ENCODE results near the gene DEGS2. TPM values are rescaled to one million over a fixed set of nuclear protein-coding genes. Genes with fewer than 3 reads are reported as not detected.
A peak's percentile ranks its signal among the peaks of the same experiment; 100 is the strongest.

Gene DEGS2
- total and polyA plus RNA-seq, 2 experiments from 2014 or later: 0.63 to 2.2 TPM

DNA sequence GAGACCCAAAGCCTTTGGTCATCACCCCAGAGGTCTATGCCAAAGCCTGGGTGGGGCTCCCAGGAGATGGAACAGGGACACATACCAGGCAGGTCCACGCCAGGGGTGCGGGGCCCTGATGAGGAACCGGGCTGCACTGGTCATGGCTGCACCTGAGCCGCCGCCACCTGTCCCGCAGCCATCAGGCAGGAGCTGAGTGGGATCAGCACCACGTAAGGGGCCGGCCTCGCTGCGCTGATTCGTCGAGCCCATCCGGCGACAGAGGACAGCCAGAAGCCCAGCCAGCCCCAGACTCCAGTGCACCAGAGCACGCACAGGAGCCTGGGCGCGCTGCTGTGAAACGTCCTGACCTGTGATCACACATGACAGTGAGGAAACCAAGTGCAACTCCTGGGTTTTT lies 15.9 kb downstream of the DEGS2 start:
- no peak overlapping the region for H3K27ac ChIP-seq (ENCODE audit: low read depth)
- Mint-ChIP-seq H3K27me3 (ENCODE audit: insufficient read depth, low read depth, poor library complexity) (peaks cover 15% of the 10 kb centered on the region), H3K4me3 (no peak overlapping the region), H3K9me3 (no peaks in the 10 kb centered on the region), H3K36me3 (ENCODE audit: low read depth) (no peaks in the 10 kb centered on the region; the same call in 2 of the 3 replicates), H3K27ac (no peak overlapping the region), H3K4me1 (peaks cover 14% of the 10 kb centered on the region)
- H3K27me3 ChIP-seq (ENCODE audit: insufficient read depth): no peaks in the 10 kb centered on the region
- no peaks in the 10 kb centered on the region for H3K9me2 ChIP-seq (ENCODE audit: insufficient read depth)
- no peak overlapping the region for H2AFZ ChIP-seq
- no peak for ATAC-seq
- no peak for TF ChIP-seq CREB1 (CRISPR knock-in tag; IDR thresholded peaks at IDR 0.05; ENCODE audit: low read depth)
- TF ChIP-seq, protein P1, sequence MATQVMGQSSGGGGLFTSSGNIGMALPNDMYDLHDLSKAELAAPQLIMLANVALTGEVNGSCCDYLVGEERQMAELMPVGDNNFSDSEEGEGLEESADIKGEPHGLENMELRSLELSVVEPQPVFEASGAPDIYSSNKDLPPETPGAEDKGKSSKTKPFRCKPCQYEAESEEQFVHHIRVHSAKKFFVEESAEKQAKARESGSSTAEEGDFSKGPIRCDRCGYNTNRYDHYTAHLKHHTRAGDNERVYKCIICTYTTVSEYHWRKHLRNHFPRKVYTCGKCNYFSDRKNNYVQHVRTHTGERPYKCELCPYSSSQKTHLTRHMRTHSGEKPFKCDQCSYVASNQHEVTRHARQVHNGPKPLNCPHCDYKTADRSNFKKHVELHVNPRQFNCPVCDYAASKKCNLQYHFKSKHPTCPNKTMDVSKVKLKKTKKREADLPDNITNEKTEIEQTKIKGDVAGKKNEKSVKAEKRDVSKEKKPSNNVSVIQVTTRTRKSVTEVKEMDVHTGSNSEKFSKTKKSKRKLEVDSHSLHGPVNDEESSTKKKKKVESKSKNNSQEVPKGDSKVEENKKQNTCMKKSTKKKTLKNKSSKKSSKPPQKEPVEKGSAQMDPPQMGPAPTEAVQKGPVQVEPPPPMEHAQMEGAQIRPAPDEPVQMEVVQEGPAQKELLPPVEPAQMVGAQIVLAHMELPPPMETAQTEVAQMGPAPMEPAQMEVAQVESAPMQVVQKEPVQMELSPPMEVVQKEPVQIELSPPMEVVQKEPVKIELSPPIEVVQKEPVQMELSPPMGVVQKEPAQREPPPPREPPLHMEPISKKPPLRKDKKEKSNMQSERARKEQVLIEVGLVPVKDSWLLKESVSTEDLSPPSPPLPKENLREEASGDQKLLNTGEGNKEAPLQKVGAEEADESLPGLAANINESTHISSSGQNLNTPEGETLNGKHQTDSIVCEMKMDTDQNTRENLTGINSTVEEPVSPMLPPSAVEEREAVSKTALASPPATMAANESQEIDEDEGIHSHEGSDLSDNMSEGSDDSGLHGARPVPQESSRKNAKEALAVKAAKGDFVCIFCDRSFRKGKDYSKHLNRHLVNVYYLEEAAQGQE (IDR thresholded peaks at IDR 0.05; ENCODE audit: unreplicated experiment): no peak
- DNase-seq (ENCODE audit: low spot score): peak; percentile 44
- H3K79me2 ChIP-seq (replicated peaks; ENCODE audit: insufficient read depth): no peaks in the 10 kb centered on the region
- no peak overlapping the region for H3K4me3 ChIP-seq
- H3F3A ChIP-seq (replicated peaks; ENCODE audit: low read depth): no peaks in the 10 kb centered on the region
- H3K4me2 ChIP-seq: no peak overlapping the region
- H3K4me1 ChIP-seq (ENCODE audit: insufficient read depth): peaks cover 4% of the 10 kb centered on the region; the same call in 1 of the 2 replicates
- no peaks in the 10 kb centered on the region for H4K20me1 ChIP-seq (replicated peaks; ENCODE audit: insufficient read depth)
- H3K36me3 ChIP-seq (ENCODE audit: insufficient read depth): no peaks in the 10 kb centered on the region

DNA sequence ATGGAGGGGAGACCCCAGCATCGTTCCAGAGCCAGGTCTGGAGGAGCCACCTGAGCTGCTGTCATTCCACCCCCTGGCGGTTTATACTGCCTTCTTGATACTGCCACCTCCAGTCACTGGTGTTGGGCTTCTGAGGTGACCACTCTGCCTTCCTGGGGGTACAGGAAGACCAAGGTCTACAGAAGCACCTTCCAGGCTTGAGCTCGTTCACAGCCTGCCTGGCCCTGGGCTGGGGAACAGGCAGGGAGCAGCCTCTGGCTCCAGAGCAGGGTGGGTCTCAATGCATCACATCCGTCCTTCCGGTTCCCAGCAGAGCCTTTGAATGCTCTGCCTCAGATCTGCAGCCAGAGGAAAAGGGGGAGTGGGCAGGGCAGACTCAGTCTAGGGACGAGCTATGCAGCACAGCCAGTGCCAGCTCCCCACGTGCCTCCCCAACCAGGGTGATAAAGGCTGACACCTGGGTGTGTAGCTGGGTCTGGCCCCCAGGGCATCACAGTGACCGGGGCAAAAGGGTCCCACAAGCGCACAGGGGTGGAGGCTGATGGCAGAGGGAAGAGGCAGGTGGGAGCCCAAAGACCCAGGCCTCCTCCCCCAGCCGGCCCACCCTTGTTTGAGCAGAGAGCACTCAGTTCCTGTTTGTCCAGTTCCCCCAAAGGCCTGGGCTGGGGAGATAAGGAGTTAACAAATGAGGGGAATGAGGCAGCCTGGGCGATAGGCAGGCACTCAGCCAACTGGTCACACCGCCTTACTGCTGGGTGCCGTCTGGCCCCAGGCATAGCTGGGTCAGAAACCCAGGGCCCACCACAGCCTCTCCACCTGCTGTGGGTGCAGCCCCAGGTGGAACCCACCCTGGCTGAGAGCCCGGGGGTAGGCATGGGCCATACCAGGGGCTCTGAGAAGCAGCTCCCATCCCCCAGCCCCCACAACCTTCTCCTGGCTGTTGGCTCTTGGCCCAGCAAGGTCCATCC lies 17.1 kb downstream of the DEGS2 start:
- no peak overlapping the region for H3K27ac Mint-ChIP-seq
- H3K36me3 ChIP-seq (ENCODE audit: insufficient read depth): no peaks in the 10 kb centered on the region
- DNase-seq (ENCODE audit: low spot score): no peak

More for the DNA sequence above, 17.1 kb downstream of the DEGS2 start:
- no peaks in the 10 kb centered on the region for H3F3A ChIP-seq (replicated peaks; ENCODE audit: low read depth)
- peaks cover 9% of the 10 kb centered on the region for H3K4me1 Mint-ChIP-seq
- peaks cover 12% of the 10 kb centered on the region for H3K27me3 Mint-ChIP-seq (ENCODE audit: insufficient read depth, low read depth, poor library complexity)
- no peaks in the 10 kb centered on the region for H4K20me1 ChIP-seq (replicated peaks; ENCODE audit: insufficient read depth)
- TF ChIP-seq ETS1 (IDR thresholded peaks at IDR 0.05) (no peak), CTCF (conservative IDR thresholded peaks at IDR 0.05; ENCODE audit: low read depth in 2 of 2) (0 out of 4 replicates have a peak, but pooled peaks of 1 of the 2 experiments have one; percentile 1)
- H3K79me2 ChIP-seq (replicated peaks; ENCODE audit: insufficient read depth): no peaks in the 10 kb centered on the region
- H3K4me1 ChIP-seq (ENCODE audit: insufficient read depth): peaks cover 4% of the 10 kb centered on the region; the same call in 1 of the 2 replicates
- H3K9me3 Mint-ChIP-seq: no peaks in the 10 kb centered on the region
- no peak for ATAC-seq
- no peak overlapping the region for H3K4me3 Mint-ChIP-seq
- no peaks in the 10 kb centered on the region for H3K9me2 ChIP-seq (ENCODE audit: insufficient read depth)
- no peaks in the 10 kb centered on the region; the same call in 2 of the 3 replicates for H3K36me3 Mint-ChIP-seq (ENCODE audit: low read depth)
- no peak overlapping the region for H2AFZ ChIP-seq
- no peak overlapping the region for H3K4me2 ChIP-seq
- no peaks in the 10 kb centered on the region for H3K27me3 ChIP-seq (ENCODE audit: insufficient read depth)
- H3K4me3 ChIP-seq: no peak overlapping the region
- no peak overlapping the region for H3K27ac ChIP-seq (ENCODE audit: low read depth)
